Neuronal stem cell (in vitro differentiated cells): ENCODE results near the gene RBMS3.

Experiments
- DNase-seq: peaks from one replicate; pipeline ENCODE4 v3.0.0-alpha.2; 2013; ENCODE audit warnings: low spot score
- H2AFZ ChIP-seq: one replicate; pipeline ENCODE4 v1.6.1; 2013; ENCODE audit warnings: mild to moderate bottlenecking, low read length, inconsistent platforms
- H2AK5ac ChIP-seq: 2 replicates; pipeline ENCODE4 v1.6.1; 2013; ENCODE audit warnings: low read depth, mild to moderate bottlenecking, inconsistent platforms, low read length, moderate library complexity, mixed read lengths
- H2BK120ac ChIP-seq: 2 replicates; pipeline ENCODE4 v1.6.1; 2013; ENCODE audit warnings: low read depth, mild to moderate bottlenecking, inconsistent platforms, low read length, moderate library complexity, mixed read lengths
- H2BK12ac ChIP-seq: one replicate; pipeline ENCODE4 v1.6.1; 2013; ENCODE audit warnings: low read length, inconsistent platforms
- H2BK15ac ChIP-seq: 2 replicates; pipeline ENCODE4 v1.6.1; 2013; ENCODE audit warnings: mild to moderate bottlenecking, low read length, inconsistent platforms, mixed read lengths
- H2BK5ac ChIP-seq: one replicate; pipeline ENCODE4 v1.6.1; 2013; ENCODE audit warnings: inconsistent platforms, mild to moderate bottlenecking, low read length, moderate library complexity
- H3K14ac ChIP-seq: one replicate; pipeline ENCODE4 v1.6.1; 2013; ENCODE audit warnings: low read length, inconsistent platforms
- H3K18ac ChIP-seq: 2 replicates; pipeline ENCODE4 v1.6.1; 2013; ENCODE audit warnings: low read length, inconsistent platforms
- H3K23ac ChIP-seq: 2 replicates; pipeline ENCODE4 v1.6.1; 2013; ENCODE audit warnings: low read depth, mild to moderate bottlenecking, mixed read lengths, low read length, inconsistent platforms; ENCODE audit not compliant: poor library complexity
- H3K27ac ChIP-seq: replicated peaks from 3 replicates; pipeline ENCODE4 v1.5.1; 2013; ENCODE audit warnings: low read length, inconsistent platforms
- H3K27me3 ChIP-seq, 3 experiments: 2 replicates each; pipeline ENCODE4 v1.6.1; 2013; ENCODE audit warnings: low read length in 3 of 3, mild to moderate bottlenecking in 2 of 3, inconsistent platforms in 1 of 3, low read depth in 1 of 3, mixed read lengths in 1 of 3, moderate library complexity in 1 of 3; ENCODE audit not compliant: control insufficient read depth in 3 of 3, insufficient read depth in 3 of 3
- H3K36me3 ChIP-seq, 2 donors: replicated peaks in 1 of 2; 2 replicates each; pipeline ENCODE4 v1.6.1; 2013; ENCODE audit warnings: low read length in 2 of 2; ENCODE audit not compliant: control insufficient read depth in 2 of 2, insufficient read depth in 2 of 2
- H3K4ac ChIP-seq: 2 replicates; pipeline ENCODE4 v1.6.1; 2013; ENCODE audit warnings: inconsistent platforms, mild to moderate bottlenecking, low read length, moderate library complexity
- H3K4me1 ChIP-seq, 2 donors: 1 replicate in 1 of 2; 2 replicates in 1 of 2; pipeline ENCODE4 v1.6.1; 2013; ENCODE audit warnings: low read length in 2 of 2, low read depth in 1 of 2; ENCODE audit not compliant: control insufficient read depth in 2 of 2, insufficient read depth in 1 of 2
- H3K4me2 ChIP-seq: one replicate; pipeline ENCODE4 v1.6.1; 2013; ENCODE audit warnings: mild to moderate bottlenecking, low read length, inconsistent platforms; ENCODE audit not compliant: insufficient read depth, poor library complexity, severe bottlenecking
- H3K4me3 ChIP-seq, 2 donors: 2 replicates each; pipeline ENCODE4 v1.5.1; 2013; ENCODE audit warnings: low read length in 2 of 2, mild to moderate bottlenecking in 2 of 2, inconsistent platforms in 1 of 2, moderate library complexity in 1 of 2
- H3K79me1 ChIP-seq: one replicate; pipeline ENCODE4 v1.6.1; 2013; ENCODE audit warnings: low read depth, mild to moderate bottlenecking, inconsistent platforms, low read length, moderate library complexity
- H3K9ac ChIP-seq: one replicate; pipeline ENCODE4 v1.6.1; 2013; ENCODE audit warnings: mild to moderate bottlenecking, low read depth, low read length, inconsistent platforms; ENCODE audit not compliant: poor library complexity
- H3K9me3 ChIP-seq, 2 donors: replicated peaks in 1 of 2; 2 replicates each; pipeline versions ENCODE3 to v1.6.1; 2013; ENCODE audit warnings: low read length in 2 of 2, mild to moderate bottlenecking in 2 of 2, inconsistent platforms in 1 of 2, low read depth in 1 of 2, mixed read lengths in 1 of 2, moderate library complexity in 1 of 2; ENCODE audit not compliant: control insufficient read depth in 2 of 2, insufficient read depth in 1 of 2
- H4K8ac ChIP-seq: one replicate; pipeline ENCODE4 v1.6.1; 2013; ENCODE audit warnings: low read depth, mild to moderate bottlenecking, inconsistent platforms, low read length, moderate library complexity
- H4K91ac ChIP-seq: one replicate; pipeline ENCODE4 v1.6.1; 2013; ENCODE audit warnings: low read length, low read depth, mild to moderate bottlenecking, inconsistent platforms; ENCODE audit not compliant: poor library complexity
- WGBS, 2 donors: extraction: QIAGEN DNeasy Blood & Tissue Kit; methylation state at CpG; one replicate each; pipeline ENCODE4 v1.1.7; 2013; ENCODE audit warnings: missing lambda C conversion rate in 2 of 2, mixed read lengths in 1 of 2; ENCODE audit not compliant: insufficient read length in 2 of 2, insufficient replicate concordance in 1 of 2; ENCODE audit errors: extremely low coverage in 2 of 2; 5-methylcytosine and 5-hydroxymethylcytosine counted together

RBMS3 gene

DNA sequence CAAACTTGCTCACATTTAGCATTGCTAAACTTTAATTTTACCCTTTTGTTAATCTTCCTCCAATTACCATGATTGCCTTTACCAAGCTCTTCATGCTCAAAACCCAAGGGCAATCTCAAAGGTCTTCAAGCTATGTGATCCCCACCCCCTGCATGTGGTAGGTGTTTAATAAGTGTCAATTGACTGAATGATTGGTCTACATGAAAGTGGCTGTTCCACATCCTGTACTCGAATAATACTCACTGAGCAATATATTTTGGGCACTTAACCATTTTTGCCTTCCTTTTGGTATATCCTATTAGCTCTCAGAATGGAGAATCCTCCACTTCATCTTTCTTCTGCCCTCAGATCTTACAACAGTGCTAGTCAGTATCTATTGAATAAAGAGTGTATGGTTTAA lies 17.1 kb downstream of the RBMS3 start:
- no peak overlapping the region for H3K4me3 ChIP-seq
- H3K9me3 ChIP-seq = no peaks in the 10 kb centered on the region
- H3K9ac ChIP-seq = no peak overlapping the region
- no peaks in the 10 kb centered on the region for H3K27me3 ChIP-seq
- H3K18ac ChIP-seq = no peak overlapping the region
- H3K14ac ChIP-seq = no peak overlapping the region
- no peak overlapping the region for H2AFZ ChIP-seq
- no peak overlapping the region for H2BK5ac ChIP-seq
- peaks cover 5 to 16% of the 10 kb centered on the region in 2 donors for H3K4me1 ChIP-seq
- H3K23ac ChIP-seq = no peak overlapping the region
- H3K4ac ChIP-seq = no peak overlapping the region
- H3K27ac ChIP-seq = no peak overlapping the region
- no peak overlapping the region for H2BK15ac ChIP-seq
- no peak overlapping the region for H2AK5ac ChIP-seq
- H3K36me3 ChIP-seq = no peaks in the 10 kb centered on the region
- no CpG with 5 or more reads among the region's 1 CpG for WGBS, 2 donors
- H4K8ac ChIP-seq = no peak overlapping the region
- no peaks in the 10 kb centered on the region for H3K79me1 ChIP-seq
- DNase-seq = no peak
- H3K4me2 ChIP-seq = no peak overlapping the region
- H2BK120ac ChIP-seq = no peak overlapping the region
- no peak overlapping the region for H2BK12ac ChIP-seq
- H4K91ac ChIP-seq = no peak overlapping the region

DNA sequence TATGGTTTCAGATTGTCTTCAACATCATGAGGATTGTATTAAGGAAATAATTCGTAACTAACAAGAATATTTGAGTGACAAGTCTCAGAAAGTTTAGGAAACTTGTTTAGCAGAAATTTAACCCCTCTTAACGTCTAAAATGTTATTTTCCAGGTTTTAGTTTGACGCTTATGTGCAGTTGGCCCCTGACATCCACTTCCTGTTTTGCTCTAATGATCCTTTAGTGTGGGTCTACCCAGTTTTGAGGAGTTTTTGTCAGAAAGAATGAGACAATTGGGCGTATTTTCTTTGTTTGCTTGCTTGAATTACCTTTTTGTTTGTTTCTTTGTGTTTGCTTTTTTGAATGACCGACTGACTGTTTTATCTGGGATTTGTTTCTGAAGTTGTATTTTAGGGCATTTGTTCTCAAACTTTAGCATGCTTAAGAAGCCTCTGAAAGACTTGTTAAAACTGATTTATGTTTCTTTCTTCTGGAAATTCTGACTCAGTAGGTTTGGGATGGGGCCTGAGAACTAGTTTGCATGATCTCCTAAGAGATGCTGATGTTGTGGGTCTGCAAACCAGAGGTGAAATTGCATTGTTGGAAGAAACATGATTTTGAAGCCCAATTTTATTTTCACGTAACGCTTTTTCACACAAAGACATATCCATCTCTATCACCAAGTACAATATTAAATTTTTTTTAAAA lies 20.6 kb downstream of the RBMS3 start:
- Histone ChIP-seq H3K9ac (no peak overlapping the region), H3K9me3 (peaks cover 2 to 9% of the 10 kb centered on the region in 2 donors), H3K36me3 (no peaks in the 10 kb centered on the region), H3K18ac (no peak overlapping the region), H3K4me2 (no peak overlapping the region), H3K4me3 (no peak overlapping the region), H2BK15ac (no peak overlapping the region), H3K27ac (no peak overlapping the region), H3K23ac (no peak overlapping the region), H3K27me3 (no peaks in the 10 kb centered on the region), H3K4ac (no peak overlapping the region), H2BK120ac (no peak overlapping the region), H2AK5ac (no peak overlapping the region), H4K8ac (no peak overlapping the region), H4K91ac (no peak overlapping the region), H2BK5ac (no peak overlapping the region), H3K4me1 (peaks cover 0 to 9% of the 10 kb centered on the region in 2 donors), H2AFZ (peak overlapping the region; percentile 65), H3K14ac (no peak overlapping the region), H3K79me1 (no peaks in the 10 kb centered on the region), H2BK12ac (no peak overlapping the region)
- DNase-seq = no peak
- WGBS, 2 donors = 100% methylated on average over 2 of the region's 7 CpGs; no CpG with 5 or more reads in 1 of the 2 donors

DNA sequence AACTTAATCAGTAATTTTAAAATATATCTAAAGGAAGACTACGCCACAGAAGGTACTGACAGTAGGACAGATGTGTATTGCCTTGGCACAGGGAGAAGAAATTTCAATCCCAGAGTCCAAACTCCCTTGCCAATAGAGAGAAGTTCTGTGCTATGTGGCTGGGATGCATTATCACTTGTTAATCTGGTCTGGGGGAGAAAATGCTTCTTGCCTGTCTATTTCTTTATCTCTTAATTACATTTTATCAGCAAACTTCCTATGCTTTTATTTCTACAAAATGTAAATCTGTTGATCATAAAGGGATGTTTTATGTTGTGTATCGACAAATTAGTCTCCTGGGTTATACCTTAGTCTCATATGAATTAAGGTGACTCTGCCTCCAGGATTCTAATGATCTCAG lies 21.7 kb downstream of the RBMS3 start:
- no CpG with 5 or more reads among the region's 2 CpGs for WGBS, 2 donors
- no peak overlapping the region for H2BK5ac ChIP-seq
- H3K27ac ChIP-seq = no peak overlapping the region
- H3K36me3 ChIP-seq = no peaks in the 10 kb centered on the region
- no peak overlapping the region for H3K23ac ChIP-seq
- no peak overlapping the region for H3K18ac ChIP-seq
- H2AFZ ChIP-seq = no peak overlapping the region
- H2AK5ac ChIP-seq = no peak overlapping the region
- no peak overlapping the region for H2BK15ac ChIP-seq
- H4K8ac ChIP-seq = no peak overlapping the region
- no peak overlapping the region for H3K4me3 ChIP-seq
- H3K9ac ChIP-seq = no peak overlapping the region
- no peaks in the 10 kb centered on the region for H3K27me3 ChIP-seq
- peaks cover 0 to 7% of the 10 kb centered on the region in 2 donors for H3K4me1 ChIP-seq
- no peak overlapping the region for H4K91ac ChIP-seq
- no peak overlapping the region for H3K4ac ChIP-seq
- H3K14ac ChIP-seq = no peak overlapping the region
- H3K79me1 ChIP-seq = no peaks in the 10 kb centered on the region
- H3K4me2 ChIP-seq = no peak overlapping the region
- H3K9me3 ChIP-seq = peaks cover 2 to 9% of the 10 kb centered on the region in 2 donors
- H2BK12ac ChIP-seq = no peak overlapping the region
- no peak overlapping the region for H2BK120ac ChIP-seq
- DNase-seq = no peak

DNA sequence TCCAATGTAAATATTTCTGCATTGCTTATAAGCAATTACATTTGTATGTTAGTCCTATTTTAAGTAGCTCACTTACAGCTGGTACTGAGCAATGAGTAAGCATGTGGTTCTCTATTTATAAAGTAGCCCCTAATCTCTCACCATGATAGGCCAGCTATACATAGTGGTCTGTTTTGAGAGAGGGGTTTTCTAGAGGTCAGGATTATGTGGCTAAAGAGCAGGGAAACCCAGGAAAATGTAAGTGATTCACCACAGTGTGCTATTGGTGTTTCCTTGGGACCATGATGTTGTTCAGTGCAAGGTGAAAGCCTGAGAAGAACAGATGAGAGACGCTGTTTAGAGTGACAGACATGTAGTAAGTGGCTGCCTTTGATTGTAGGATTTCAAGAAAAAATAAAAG lies 26.4 kb downstream of the RBMS3 start:
- Histone ChIP-seq H3K4me3 (no peak overlapping the region), H3K23ac (no peak overlapping the region), H3K36me3 (no peaks in the 10 kb centered on the region), H2BK120ac (no peak overlapping the region), H3K4ac (no peak overlapping the region), H4K91ac (no peak overlapping the region), H2AK5ac (no peak overlapping the region), H3K9me3 (peaks cover 2 to 9% of the 10 kb centered on the region in 2 donors), H3K9ac (no peak overlapping the region), H4K8ac (no peak overlapping the region), H3K27ac (no peak overlapping the region), H2AFZ (no peak overlapping the region), H3K4me2 (no peak overlapping the region), H3K14ac (no peak overlapping the region), H2BK15ac (no peak overlapping the region), H3K27me3 (no peaks in the 10 kb centered on the region), H2BK5ac (no peak overlapping the region), H3K4me1 (no peaks in the 10 kb centered on the region), H2BK12ac (no peak overlapping the region), H3K79me1 (no peaks in the 10 kb centered on the region), H3K18ac (no peak overlapping the region)
- DNase-seq = no peak
- no CpG with 5 or more reads among the region's 1 CpG for WGBS, 2 donors
